ENCODE measurements around the gene JHY.
A peak's percentile ranks its signal among the peaks of the same experiment; 100 is the strongest.

The JHY gene

GRCh38 chr11:122922893-122923292 is 40.3 kb downstream of the JHY start:
- no peak for DNase-seq
- in situ Hi-C loops (cut with MboI; ENCODE audit: low pct_unique_long_range_greater_than_20kb, low sequenced_read_pairs) = no loop called here

- in situ Hi-C loops (cut with MboI; ENCODE audit: low pct_unique_long_range_greater_than_20kb, low sequenced_read_pairs) = no loop called here
- DNase-seq = no peak
Measured at GRCh38 chr11:122923302-122923701, 40.7 kb downstream of the JHY start.

- no peak for DNase-seq
Measured at GRCh38 chr11:122931510-122931909, 49.0 kb downstream of the JHY start.

GRCh38 chr11:122933416-122933815 is 50.9 kb downstream of the JHY start:
- no peak for DNase-seq

More at GRCh38 chr11:122931510-122931909, 49.0 kb downstream of the JHY start:
- in situ Hi-C loops (cut with MboI; ENCODE audit: low pct_unique_long_range_greater_than_20kb, low sequenced_read_pairs) = no loop called here

GRCh38 chr11:122937983-122938382 is 55.4 kb downstream of the JHY start:
- DNase-seq = no peak
- in situ Hi-C loops (cut with MboI; ENCODE audit: low pct_unique_long_range_greater_than_20kb, low sequenced_read_pairs) = no loop called here

More at GRCh38 chr11:122933416-122933815, 50.9 kb downstream of the JHY start:
- in situ Hi-C loops (cut with MboI; ENCODE audit: low pct_unique_long_range_greater_than_20kb, low sequenced_read_pairs) = no loop called here

GRCh38 chr11:122938557-122938956 is 56.0 kb downstream of the JHY start:
- in situ Hi-C loops (cut with MboI; ENCODE audit: low pct_unique_long_range_greater_than_20kb, low sequenced_read_pairs) = no loop called here
- no peak for DNase-seq

- in situ Hi-C loops (cut with MboI; ENCODE audit: low pct_unique_long_range_greater_than_20kb, low sequenced_read_pairs) = no loop called here
- no peak for DNase-seq
Measured at GRCh38 chr11:122951211-122951610, 68.7 kb downstream of the JHY start.

GRCh38 chr11:122954455-122954854 is 71.9 kb downstream of the JHY start:
- in situ Hi-C loops (cut with MboI; ENCODE audit: low pct_unique_long_range_greater_than_20kb, low sequenced_read_pairs) = no loop called here
- no peak for DNase-seq

- no peak for DNase-seq
- in situ Hi-C loops (cut with MboI; ENCODE audit: low pct_unique_long_range_greater_than_20kb, low sequenced_read_pairs) = no loop called here
Measured at GRCh38 chr11:122963961-122964360, 81.4 kb downstream of the JHY start.

GRCh38 chr11:122976061-122976733 is 93.6 kb downstream of the JHY start:
- in situ Hi-C loops (cut with MboI; ENCODE audit: low pct_unique_long_range_greater_than_20kb, low sequenced_read_pairs) = no loop called here
- DNase-seq = no peak

GRCh38 chr11:122976734-122977469 is 94.3 kb downstream of the JHY start:
- no peak for DNase-seq
- in situ Hi-C loops (cut with MboI; ENCODE audit: low pct_unique_long_range_greater_than_20kb, low sequenced_read_pairs) = no loop called here

- no peak for DNase-seq
- in situ Hi-C loops (cut with MboI; ENCODE audit: low pct_unique_long_range_greater_than_20kb, low sequenced_read_pairs) = no loop called here
Measured at GRCh38 chr11:122977470-122978298, 95.1 kb downstream of the JHY start.

GRCh38 chr11:122978299-122978620 is 95.7 kb downstream of the JHY start:
- no peak for DNase-seq
- in situ Hi-C loops (cut with MboI; ENCODE audit: low pct_unique_long_range_greater_than_20kb, low sequenced_read_pairs) = no loop called here

- in situ Hi-C loops (cut with MboI; ENCODE audit: low pct_unique_long_range_greater_than_20kb, low sequenced_read_pairs) = no loop called here
- DNase-seq = no peak
Measured at GRCh38 chr11:122979103-122979814, 96.7 kb downstream of the JHY start.

- DNase-seq = no peak
- in situ Hi-C loops (cut with MboI; ENCODE audit: low pct_unique_long_range_greater_than_20kb, low sequenced_read_pairs) = no loop called here
Measured at GRCh38 chr11:122979815-122980595, 97.4 kb downstream of the JHY start.

- in situ Hi-C loops (cut with MboI; ENCODE audit: low pct_unique_long_range_greater_than_20kb, low sequenced_read_pairs) = no loop called here
- peak; percentile 63 for DNase-seq
Measured at GRCh38 chr11:122981388-122982264, 99.1 kb downstream of the JHY start, which contains the start of gene BSX. TSS of gene BSX (minus strand) at chr11:122981834. CDS start at chr11:122981671, 163 bp downstream.

GRCh38 chr11:122983438-122984185 is 101.1 kb downstream of the JHY start:
- in situ Hi-C loops (cut with MboI; ENCODE audit: low pct_unique_long_range_greater_than_20kb, low sequenced_read_pairs) = no loop called here
- DNase-seq = no peak

Data from KBM-7 (cell line).